ENCODE results near the gene GAS2L3.

GAS2L3 gene

GRCh38 chr12:100661300-100661951 is 87.9 kb downstream of the GAS2L3 start:
- no peak for DNase-seq (ENCODE audit: low spot score)

GRCh38 chr12:100666588-100666987 is 93.1 kb downstream of the GAS2L3 start:
- no peak for DNase-seq (ENCODE audit: low spot score)

DNA sequence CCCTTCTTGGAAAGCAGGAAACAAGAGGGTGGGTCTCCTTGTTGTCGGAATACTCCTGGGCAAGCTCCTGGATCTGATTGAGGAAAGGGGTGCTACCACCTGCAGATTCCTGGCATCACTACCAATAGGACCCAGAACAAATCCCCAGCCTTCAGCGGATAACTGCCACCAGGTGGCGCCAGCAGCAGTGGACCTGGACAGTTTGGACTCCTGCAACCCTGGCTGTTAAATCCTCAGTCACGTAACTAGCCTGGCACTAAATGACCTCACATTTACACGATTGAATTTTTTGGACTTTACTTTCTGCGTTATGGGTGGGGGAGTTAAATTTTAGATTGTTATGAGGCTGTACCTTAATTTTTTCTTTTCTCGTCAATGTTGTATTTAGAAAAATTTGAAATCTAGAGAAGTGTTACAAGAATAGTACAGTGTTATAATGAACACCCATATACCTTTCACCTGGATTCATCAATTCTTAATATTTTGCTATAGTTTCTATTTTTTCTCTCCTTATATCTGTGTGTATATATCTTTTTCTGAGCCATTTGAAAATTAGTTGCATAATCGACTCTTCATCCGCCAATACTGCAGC is 95.6 kb downstream of the GAS2L3 start:
- peak; percentile 79 for DNase-seq (ENCODE audit: low spot score)

GRCh38 chr12:100669922-100670321 is 96.4 kb downstream of the GAS2L3 start:
- no peak for DNase-seq (ENCODE audit: low spot score)

- DNase-seq (ENCODE audit: low spot score) = no peak
Measured at GRCh38 chr12:100671396-100672074, 98.1 kb downstream of the GAS2L3 start.

DNA sequence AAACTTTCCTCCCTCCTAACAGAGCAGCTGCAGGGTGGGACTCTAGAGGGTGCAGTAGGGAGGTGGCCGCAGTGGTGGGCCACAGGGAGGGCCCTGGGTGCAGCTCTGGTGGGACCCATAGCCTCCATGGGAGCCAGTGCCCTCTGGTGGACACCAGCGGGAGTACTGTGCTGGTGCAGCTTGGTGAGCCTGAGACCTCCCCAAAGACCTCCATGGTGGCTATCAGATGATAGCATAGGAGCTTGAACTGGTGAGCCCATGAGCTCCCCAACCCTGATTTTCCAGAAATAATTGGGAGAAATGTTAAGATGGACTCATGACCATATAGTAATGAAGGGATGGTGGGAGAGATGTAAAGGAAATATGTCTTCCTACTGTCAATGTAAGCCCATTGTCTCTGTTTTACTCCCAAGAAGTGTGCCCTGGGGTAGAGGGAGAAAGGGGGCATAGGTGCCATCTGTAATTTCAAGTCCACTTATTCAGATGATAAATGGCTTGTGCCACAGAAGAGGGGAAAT is 98.7 kb downstream of the GAS2L3 start:
- peak; percentile 14 for DNase-seq (ENCODE audit: low spot score)

- DNase-seq (ENCODE audit: low spot score) = no peak
Measured at GRCh38 chr12:100674036-100674888, 100.8 kb downstream of the GAS2L3 start.

All from AG08396 (cell line).